ENCODE measurements around the gene KCTD6.

Gene KCTD6

GRCh38 chr3:58502872-58503271, 11.0 kb downstream of the KCTD6 start:
- TF ChIP-seq EZH2phosphoT487 (IDR thresholded peaks at IDR 0.05; ENCODE audit: low read depth): no peak
- no peak for TF ChIP-seq CTCF (IDR thresholded peaks at IDR 0.05; ENCODE audit: low read depth, low read length)
- no peak overlapping the region for H3K4me2 ChIP-seq (ENCODE audit: low read length)
- no peak overlapping the region for H3K4me3 ChIP-seq (ENCODE audit: low read length)

GRCh38 chr3:58507356-58508078, 15.6 kb downstream of the KCTD6 start:
- H3K27me3 ChIP-seq (ENCODE audit: low read depth, low read length): no peaks in the 10 kb centered on the region
- no peaks in the 10 kb centered on the region for H4K20me1 ChIP-seq (ENCODE audit: insufficient read depth, low read length)
- H3K4me2 ChIP-seq (ENCODE audit: low read length): no peak overlapping the region
- H2AFZ ChIP-seq (ENCODE audit: low read depth, low read length): no peak overlapping the region
- no peak overlapping the region for H3K27ac ChIP-seq (ENCODE audit: low read length)
- TF ChIP-seq CTCF (IDR thresholded peaks at IDR 0.05; ENCODE audit: low read depth, low read length) (no peak), EZH2phosphoT487 (IDR thresholded peaks at IDR 0.05; ENCODE audit: low read depth) (no peak)
- H3K4me1 ChIP-seq (ENCODE audit: low read length): no peaks in the 10 kb centered on the region
- no peak overlapping the region for H3K4me3 ChIP-seq (ENCODE audit: low read length)
- H3K36me3 ChIP-seq (replicated peaks; ENCODE audit: low read depth, low read length): peaks cover 5% of the 10 kb centered on the region
- H3K9ac ChIP-seq (ENCODE audit: low read length): no peak overlapping the region
- no peaks in the 10 kb centered on the region; the same call in 1 of the 2 replicates for H3K79me2 ChIP-seq (ENCODE audit: low read length)
- no peaks in the 10 kb centered on the region for H3K9me3 ChIP-seq (ENCODE audit: insufficient read depth, low read length)

More at GRCh38 chr3:58502872-58503271, 11.0 kb downstream of the KCTD6 start:
- Histone ChIP-seq H3K36me3 (replicated peaks; ENCODE audit: low read depth, low read length) (peaks cover 19% of the 10 kb centered on the region), H3K4me1 (ENCODE audit: low read length) (no peaks in the 10 kb centered on the region), H3K9me3 (ENCODE audit: insufficient read depth, low read length) (no peaks in the 10 kb centered on the region), H3K9ac (ENCODE audit: low read length) (no peak overlapping the region), H4K20me1 (ENCODE audit: insufficient read depth, low read length) (no peaks in the 10 kb centered on the region), H3K27ac (ENCODE audit: low read length) (no peak overlapping the region), H3K79me2 (ENCODE audit: low read length) (peaks cover 13% of the 10 kb centered on the region; the same call in 1 of the 2 replicates), H2AFZ (ENCODE audit: low read depth, low read length) (no peak overlapping the region), H3K27me3 (ENCODE audit: low read depth, low read length) (no peaks in the 10 kb centered on the region)

DNA sequence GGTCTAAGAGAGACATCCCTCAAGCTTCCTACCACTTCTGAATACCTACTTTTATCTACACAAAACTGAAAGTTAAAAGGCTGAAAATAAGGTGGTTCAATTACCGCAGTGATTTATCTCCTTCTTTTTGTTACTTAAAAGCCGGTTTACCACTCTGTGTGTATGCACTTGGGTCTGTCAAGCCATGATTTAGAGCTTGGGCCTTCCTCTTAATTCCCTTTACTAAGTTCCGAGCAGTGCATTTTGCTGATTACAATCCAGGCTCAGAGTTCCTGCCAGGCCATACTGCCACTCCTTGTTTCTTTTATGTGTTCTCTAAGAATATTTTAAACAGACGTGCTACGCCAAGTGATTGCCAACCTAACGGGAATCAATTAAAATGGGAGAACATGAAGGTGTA, 16.5 kb downstream of the KCTD6 start:
- TF ChIP-seq CTCF (IDR thresholded peaks at IDR 0.05; ENCODE audit: low read depth, low read length): no peak
- H3K27ac ChIP-seq (ENCODE audit: low read length): no peak overlapping the region
- no peaks in the 10 kb centered on the region for H3K4me1 ChIP-seq (ENCODE audit: low read length)
- H3K4me3 ChIP-seq (ENCODE audit: low read length): no peak overlapping the region
- no peaks in the 10 kb centered on the region for H3K9me3 ChIP-seq (ENCODE audit: insufficient read depth, low read length)
- H4K20me1 ChIP-seq (ENCODE audit: insufficient read depth, low read length): no peaks in the 10 kb centered on the region
- H3K9ac ChIP-seq (ENCODE audit: low read length): no peak overlapping the region
- H2AFZ ChIP-seq (ENCODE audit: low read depth, low read length): no peak overlapping the region
- H3K4me2 ChIP-seq (ENCODE audit: low read length): no peak overlapping the region
- H3K27me3 ChIP-seq (ENCODE audit: low read depth, low read length): no peaks in the 10 kb centered on the region
- no peaks in the 10 kb centered on the region for H3K79me2 ChIP-seq (ENCODE audit: low read length)
- H3K36me3 ChIP-seq (replicated peaks; ENCODE audit: low read depth, low read length): no peaks in the 10 kb centered on the region

DNA sequence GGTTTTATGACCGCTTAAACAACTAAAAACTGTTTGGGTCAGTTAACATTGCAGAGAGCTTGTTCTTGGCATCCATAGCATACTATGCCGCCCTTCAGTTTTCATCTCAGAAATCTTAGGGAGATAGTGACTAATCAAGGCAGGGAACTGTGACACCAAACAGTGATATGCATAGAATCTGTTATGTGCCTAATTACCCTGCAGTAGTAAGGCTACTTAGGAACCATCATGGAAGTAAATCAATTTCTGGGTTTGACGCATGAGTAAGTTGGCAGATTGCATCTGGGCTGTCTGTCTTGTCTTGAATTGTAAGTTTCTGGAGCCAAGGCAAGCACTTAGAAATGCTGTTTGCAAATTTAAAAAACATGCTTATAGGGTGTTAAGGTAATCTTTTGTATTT, 22.5 kb downstream of the KCTD6 start:
- Histone ChIP-seq H3K4me3 (ENCODE audit: low read length) (no peak overlapping the region), H3K4me1 (ENCODE audit: low read length) (no peaks in the 10 kb centered on the region), H3K4me2 (ENCODE audit: low read length) (no peak overlapping the region), H3K9me3 (ENCODE audit: insufficient read depth, low read length) (no peaks in the 10 kb centered on the region), H3K36me3 (replicated peaks; ENCODE audit: low read depth, low read length) (no peaks in the 10 kb centered on the region), H3K27me3 (ENCODE audit: low read depth, low read length) (peaks cover 3% of the 10 kb centered on the region; the same call in 1 of the 2 replicates), H3K27ac (ENCODE audit: low read length) (no peak overlapping the region), H4K20me1 (ENCODE audit: insufficient read depth, low read length) (no peaks in the 10 kb centered on the region), H2AFZ (ENCODE audit: low read depth, low read length) (no peak overlapping the region), H3K9ac (ENCODE audit: low read length) (no peak overlapping the region), H3K79me2 (ENCODE audit: low read length) (no peaks in the 10 kb centered on the region)
- no peak for TF ChIP-seq EZH2phosphoT487 (IDR thresholded peaks at IDR 0.05; ENCODE audit: low read depth)
- no peak for TF ChIP-seq CTCF (IDR thresholded peaks at IDR 0.05; ENCODE audit: low read depth, low read length)
